ENCODE measurements around the gene PKNOX2.

PKNOX2 gene

GRCh38 chr11:125164422-125165110 is at the start of gene PKNOX2:
TSS of gene PKNOX2 (plus strand) at chr11:125164751. CDS start at chr11:125351306, 186,555 bp downstream.
- FAIRE-seq (no peak), DNase-seq (ENCODE audit: extremely low spot score, insufficient read length, low read depth) (no peak)

GRCh38 chr11:125117429-125117828 is 47.1 kb upstream of the PKNOX2 start:
- DNase-seq (ENCODE audit: extremely low spot score, insufficient read length, low read depth), result no peak
- no peak for FAIRE-seq

GRCh38 chr11:125123194-125123946 is 41.2 kb upstream of the PKNOX2 start:
- DNase-seq (ENCODE audit: extremely low spot score, insufficient read length, low read depth) (no peak), FAIRE-seq (no peak)

GRCh38 chr11:125123947-125124617 is 40.5 kb upstream of the PKNOX2 start:
- peak; percentile 84 for FAIRE-seq
- DNase-seq (ENCODE audit: extremely low spot score, insufficient read length, low read depth), result no peak

- no peak for FAIRE-seq
- no peak for DNase-seq (ENCODE audit: extremely low spot score, insufficient read length, low read depth)
These were observed 39.9 kb upstream of the PKNOX2 start for GRCh38 chr11:125124618-125124992.

DNA sequence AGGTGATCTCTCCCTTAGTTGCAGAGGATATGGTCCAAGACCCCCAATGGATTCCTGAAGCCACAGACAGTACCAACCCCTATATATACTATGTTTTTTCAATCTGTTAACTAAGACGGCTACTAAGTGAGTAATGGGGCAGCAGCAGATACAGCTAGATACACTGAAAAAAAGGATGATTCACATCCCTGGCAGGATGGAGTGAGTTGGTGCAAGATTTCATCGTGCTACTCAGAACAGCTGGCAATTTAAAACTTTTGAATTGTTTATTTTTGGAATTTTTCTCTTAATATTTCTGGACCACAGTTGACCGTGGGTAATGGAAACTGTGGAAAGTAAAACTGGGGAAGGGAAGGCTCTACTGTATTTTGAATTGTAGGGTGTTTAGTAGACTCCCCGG is 36.1 kb upstream of the PKNOX2 start:
- FAIRE-seq (no peak), DNase-seq (ENCODE audit: extremely low spot score, insufficient read length, low read depth) (no peak)

DNA sequence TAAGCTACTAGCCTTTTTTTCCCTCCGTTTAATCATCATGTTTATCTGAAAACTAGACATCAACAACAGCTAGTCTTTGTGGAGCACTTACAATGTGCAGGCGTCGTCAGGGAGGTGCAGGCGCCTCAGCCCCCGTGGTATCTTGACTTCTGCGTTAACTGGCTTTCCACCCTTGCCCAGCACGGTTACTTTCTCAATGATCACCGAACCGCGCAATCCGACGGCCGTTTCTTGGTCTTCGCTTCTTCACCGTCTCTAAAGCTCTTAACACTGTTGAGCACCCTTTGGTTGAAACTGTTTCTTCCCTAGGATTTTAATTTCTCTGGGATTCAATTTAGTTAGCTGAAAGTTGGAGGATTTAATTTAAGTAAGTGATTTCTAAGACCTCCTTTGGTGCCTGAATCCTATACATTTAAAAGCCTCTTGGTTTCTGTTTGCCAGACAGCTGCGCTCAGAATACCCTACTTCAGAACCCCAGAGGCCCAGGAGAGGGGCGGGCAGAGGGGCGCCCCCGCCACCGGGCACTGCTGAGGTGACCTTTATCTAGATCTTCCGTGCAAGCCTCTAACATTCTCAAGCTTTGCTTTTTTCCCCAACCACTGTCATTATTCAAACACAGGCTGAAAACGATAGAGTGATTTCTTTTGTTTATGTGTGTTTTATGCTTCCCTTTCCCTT is 35.1 kb upstream of the PKNOX2 start:
- DNase-seq (ENCODE audit: extremely low spot score, insufficient read length, low read depth), result no peak
- no peak for FAIRE-seq

GRCh38 chr11:125132071-125132470 is 32.5 kb upstream of the PKNOX2 start:
- no peak for FAIRE-seq
- DNase-seq (ENCODE audit: extremely low spot score, insufficient read length, low read depth), result no peak

DNA sequence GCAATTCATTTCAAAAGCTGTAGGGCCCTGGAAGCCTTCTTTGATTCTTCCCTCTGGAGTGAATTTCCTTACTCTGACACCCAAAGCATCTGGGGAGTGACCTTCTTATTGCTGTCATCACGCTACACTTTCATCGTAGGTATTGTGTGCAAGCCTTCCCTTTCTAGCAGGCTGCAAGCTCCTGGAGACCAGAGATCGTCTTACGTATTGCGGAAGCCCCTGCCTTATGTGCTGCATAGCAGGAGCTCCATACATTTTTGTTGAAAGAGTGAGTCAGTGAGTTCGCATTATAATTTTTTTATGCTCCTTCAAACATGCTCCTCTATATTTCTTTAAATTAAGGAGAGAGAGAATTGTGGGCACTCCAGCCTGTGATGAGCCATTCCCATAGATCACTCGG is 32.0 kb upstream of the PKNOX2 start:
- FAIRE-seq (no peak), DNase-seq (ENCODE audit: extremely low spot score, insufficient read length, low read depth) (no peak)

- DNase-seq (ENCODE audit: extremely low spot score, insufficient read length, low read depth) (no peak), FAIRE-seq (no peak)
These were observed 28.6 kb upstream of the PKNOX2 start for GRCh38 chr11:125136001-125136400.

DNA sequence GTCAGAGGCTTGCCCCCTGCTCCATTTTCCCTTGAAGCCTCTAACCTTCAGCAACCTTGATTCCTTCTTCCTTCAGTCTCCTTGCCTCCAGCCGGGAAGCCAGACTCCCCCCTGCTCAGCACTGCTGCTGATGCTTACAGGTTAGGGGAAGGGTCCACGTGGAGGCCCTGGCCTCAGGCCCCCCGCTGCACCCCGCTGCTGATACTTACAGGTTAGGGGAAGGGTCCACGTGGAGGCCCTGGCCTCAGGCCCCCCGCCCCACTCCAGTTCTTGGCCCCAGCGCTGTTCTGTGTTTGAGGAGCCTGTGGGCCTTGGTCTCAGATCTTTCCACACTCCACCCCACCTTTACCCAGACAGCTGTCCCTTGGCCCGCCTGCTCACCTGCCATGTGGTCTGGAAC is 25.6 kb upstream of the PKNOX2 start:
- DNase-seq (ENCODE audit: extremely low spot score, insufficient read length, low read depth) (no peak), FAIRE-seq (no peak)

DNA sequence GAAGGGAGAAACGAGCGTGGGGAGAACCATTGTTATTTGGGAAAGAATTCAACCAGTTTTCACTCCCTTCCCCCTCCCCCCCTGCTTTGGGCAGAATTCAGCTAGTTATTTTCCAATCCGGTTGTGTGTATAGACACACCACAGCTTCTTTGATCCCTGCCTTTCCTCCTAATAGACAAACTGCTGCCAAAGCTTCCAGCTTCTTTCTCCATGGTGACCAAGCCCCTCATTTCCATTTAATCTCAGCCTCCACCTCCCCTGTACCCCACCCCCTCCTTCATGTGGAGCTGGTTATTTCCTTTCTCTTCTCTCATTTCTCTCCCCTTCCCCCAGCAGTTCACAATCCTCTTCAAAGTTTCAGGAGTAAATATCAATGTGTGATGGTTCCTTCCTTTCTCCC is 24.8 kb upstream of the PKNOX2 start:
- DNase-seq (ENCODE audit: extremely low spot score, insufficient read length, low read depth) (no peak), FAIRE-seq (no peak)

DNA sequence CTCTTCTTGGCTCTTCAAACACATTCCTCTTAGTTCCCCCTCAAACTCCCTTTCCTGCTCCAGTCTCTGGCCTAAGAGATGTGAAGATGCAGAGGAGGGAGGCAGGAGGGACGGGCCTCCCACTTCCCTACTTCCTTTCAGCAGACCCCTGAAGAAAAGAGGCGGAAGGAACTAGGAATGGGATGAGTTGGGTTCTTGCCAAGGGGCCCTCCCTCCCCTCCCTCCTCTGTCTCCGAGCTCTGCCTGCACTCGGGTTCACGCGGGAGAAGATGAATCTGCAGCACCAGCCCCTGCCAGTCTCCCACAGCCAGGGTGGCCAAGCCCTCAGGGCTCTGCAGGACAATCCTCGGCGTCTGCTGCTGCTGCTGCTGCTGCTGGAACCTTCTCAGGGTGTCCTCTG is 24.3 kb upstream of the PKNOX2 start:
- DNase-seq (ENCODE audit: extremely low spot score, insufficient read length, low read depth), result no peak
- FAIRE-seq, result no peak

DNA sequence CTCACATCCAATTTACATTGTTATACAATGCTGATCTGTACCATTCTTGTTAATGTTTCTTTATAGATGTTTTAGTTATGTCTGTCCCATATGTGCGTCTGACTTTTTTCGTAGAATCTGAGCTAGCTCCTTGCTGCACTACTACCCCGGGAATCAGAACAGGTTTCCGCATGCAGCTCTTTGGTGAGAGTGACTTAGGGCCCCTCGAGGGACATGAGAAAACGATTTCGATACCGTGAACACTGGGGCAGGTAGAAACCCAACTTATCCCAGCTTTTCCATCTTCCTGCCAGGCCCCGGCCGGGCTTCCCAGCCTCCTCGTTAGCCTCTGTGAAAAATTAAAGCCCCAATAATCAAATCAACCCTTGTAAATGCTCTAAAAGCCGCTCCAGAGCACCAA is 23.4 kb upstream of the PKNOX2 start:
- FAIRE-seq, result no peak
- no peak for DNase-seq (ENCODE audit: extremely low spot score, insufficient read length, low read depth)

DNA sequence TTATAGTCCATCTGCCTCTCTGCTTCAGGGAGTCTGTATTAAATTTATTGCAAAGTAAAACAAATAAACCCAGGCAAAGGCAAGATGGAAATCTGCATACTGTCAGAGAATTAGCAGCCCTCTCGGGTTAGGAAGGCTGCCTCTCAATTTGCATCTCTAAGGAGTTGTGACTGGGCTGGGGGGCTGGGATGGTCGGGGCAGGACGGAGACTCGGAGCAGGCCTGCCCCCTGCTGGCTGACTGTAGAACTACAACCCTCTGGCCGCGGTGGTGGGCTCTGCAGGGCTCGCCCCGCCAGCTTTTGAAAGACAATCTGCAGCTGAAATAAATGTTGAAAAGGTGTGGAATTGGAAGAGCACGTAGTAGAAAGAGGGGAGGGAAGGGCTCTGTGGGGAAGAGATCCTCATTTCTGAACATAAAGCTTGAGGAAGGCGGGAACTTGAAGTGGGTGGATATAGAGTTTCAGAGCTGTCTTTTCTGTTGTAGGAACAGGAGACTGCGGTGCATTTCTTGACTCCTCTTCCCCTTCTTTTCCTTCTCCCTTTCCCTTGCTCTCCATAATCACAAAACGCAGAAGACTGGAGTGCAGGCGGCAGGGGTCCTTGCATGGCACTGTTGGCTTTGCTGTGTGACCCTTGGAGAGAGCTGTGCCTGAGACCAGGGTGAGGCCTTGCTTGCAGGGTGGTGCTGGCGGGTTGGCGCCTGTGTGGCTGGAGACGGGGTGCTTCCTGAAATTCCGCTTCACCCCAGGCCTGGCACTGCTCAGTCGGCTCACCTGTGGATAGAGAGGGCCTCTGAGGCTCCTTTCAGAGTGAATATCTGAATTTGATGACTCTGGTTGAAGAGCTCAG is 22.6 kb upstream of the PKNOX2 start:
- FAIRE-seq, result peak; percentile 83
- peak; percentile 38 for DNase-seq (ENCODE audit: extremely low spot score, insufficient read length, low read depth)

DNA sequence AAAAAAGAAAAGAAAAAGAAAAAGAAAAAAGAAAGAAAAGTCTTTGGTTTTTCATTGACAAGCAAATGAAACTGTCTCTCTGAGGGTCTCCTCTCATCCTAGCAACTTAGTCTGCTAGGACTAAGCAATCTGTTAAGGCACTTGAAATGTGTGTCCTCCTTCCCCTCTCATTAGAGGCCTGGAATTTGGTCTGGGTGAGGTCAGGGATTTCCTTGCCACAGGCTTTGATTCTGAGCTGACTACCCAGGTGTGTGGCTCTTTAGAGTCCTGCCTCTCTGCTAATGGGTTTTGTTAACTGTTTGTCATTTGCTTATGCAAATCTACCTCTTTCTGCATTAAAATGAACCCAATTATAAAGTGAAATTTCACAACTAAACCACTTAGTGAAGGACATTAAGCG is 18.3 kb upstream of the PKNOX2 start:
- no peak for DNase-seq (ENCODE audit: extremely low spot score, insufficient read length, low read depth)
- FAIRE-seq, result no peak

DNA sequence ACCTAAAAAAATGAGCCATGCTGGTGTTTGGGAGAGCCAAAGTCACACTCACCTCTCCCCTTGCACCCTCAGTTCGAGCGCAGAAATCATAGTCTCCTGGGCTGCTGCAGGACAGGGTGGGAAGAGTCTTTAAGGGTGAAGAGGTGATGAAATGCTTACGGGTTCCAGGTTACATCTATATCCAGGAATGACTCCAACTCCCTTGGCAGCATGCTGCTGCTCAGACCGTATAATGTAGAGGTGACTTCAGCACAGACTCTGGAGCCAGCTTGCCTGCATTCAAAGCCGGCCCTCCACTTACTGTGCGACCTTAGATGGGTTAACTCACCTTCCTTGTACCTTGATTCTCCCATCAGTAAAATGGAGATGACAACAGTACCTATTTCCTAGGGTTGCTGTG is 17.3 kb upstream of the PKNOX2 start:
- FAIRE-seq, result no peak
- DNase-seq (ENCODE audit: extremely low spot score, insufficient read length, low read depth), result no peak

DNA sequence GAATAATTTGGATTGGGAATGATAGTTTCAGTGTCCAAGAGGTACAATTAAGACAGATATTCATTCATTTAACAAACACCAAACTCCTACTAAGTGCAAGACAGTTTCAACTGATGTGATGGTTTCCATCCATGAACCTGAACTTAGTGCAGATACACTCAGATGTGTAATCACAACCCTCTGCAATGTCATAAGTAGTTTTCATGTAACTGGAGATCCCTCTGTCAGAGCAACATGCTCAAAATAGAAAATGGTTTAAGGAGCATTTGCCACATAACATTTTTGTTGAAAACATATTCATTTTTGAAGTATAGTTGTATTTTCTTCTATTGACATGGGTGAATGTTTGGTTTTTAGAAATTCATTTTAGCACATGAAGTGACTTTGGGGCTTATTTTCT is 16.5 kb upstream of the PKNOX2 start:
- DNase-seq (ENCODE audit: extremely low spot score, insufficient read length, low read depth) (no peak), FAIRE-seq (no peak)

DNA sequence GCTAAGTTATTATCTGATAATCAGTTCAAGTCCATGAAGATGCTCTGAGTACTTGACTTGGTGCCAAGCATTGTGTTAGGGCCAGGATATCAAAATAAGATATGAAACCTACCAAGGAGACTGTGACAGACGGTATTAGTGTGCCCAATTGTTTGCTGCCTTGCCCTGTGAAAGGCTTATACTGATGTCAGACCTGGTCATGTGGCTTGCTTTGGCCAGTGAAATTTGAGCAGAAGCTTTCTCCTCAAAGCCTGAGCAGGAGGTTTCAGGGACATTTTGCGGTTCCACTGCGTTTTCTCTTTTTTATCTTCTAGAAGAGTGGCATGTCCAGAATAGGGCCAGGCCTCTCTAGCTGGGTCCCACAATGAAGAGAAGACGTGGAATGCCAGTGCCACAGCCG is 15.8 kb upstream of the PKNOX2 start:
- no peak for FAIRE-seq

GRCh38 chr11:125153837-125154236 is 10.7 kb upstream of the PKNOX2 start:
- no peak for DNase-seq (ENCODE audit: extremely low spot score, insufficient read length, low read depth)
- FAIRE-seq, result no peak

More for the DNA sequence above, 15.8 kb upstream of the PKNOX2 start:
- DNase-seq (ENCODE audit: extremely low spot score, insufficient read length, low read depth), result no peak
